ENCODE data around the gene SNX12. TPM values are rescaled to one million over a fixed set of nuclear protein-coding genes. Genes with fewer than 3 reads are reported as not detected.

The SNX12 gene
- total and polyA plus RNA-seq, 8 donors = 16.5 to 51.0 (median 47.2) TPM

GRCh38 chrX:71111141-71111843, 43.2 kb upstream of the SNX12 start, which contains the start of gene IL2RG:
Gene IL2RG, minus strand, starts transcription at chrX:71111577. Its CDS starts 38 bp downstream, at chrX:71111539.
- intact Hi-C loops (cut with DNase I; ENCODE audit: low total_unique reads) = no loop called here
- WGBS, 5 donors = 35 to 56% (median 48%) methylated on average over 8 of the region's 8 CpGs
- H3K36me3 ChIP-seq = no peaks in the 10 kb centered on the region
- peak within 1 kb of the TSS; percentile 33 to 71 (median 51) for H3K27ac ChIP-seq
- H3K9me3 ChIP-seq = no peaks in the 10 kb centered on the region
- peak within 1 kb of the TSS in 3 of 4 donors; percentile 13 to 24 (median 23) for H3K4me3 ChIP-seq
- TF ChIP-seq CTCF (IDR thresholded peaks at IDR 0.05) = no peak
- TF ChIP-seq POLR2AphosphoS5 (IDR thresholded peaks at IDR 0.05) = peak in 2 of 3 donors; percentile 71 to 87
- no peaks in the 10 kb centered on the region for H3K4me1 ChIP-seq
- H3K27me3 ChIP-seq = no peaks in the 10 kb centered on the region
- peak; percentile 46 to 88 for DNase-seq

- H3K9me3 ChIP-seq = no peaks in the 10 kb centered on the region
- H3K4me3 ChIP-seq = no peak overlapping the region
- H3K27ac ChIP-seq = no peak overlapping the region
- intact Hi-C loops (cut with DNase I; ENCODE audit: low total_unique reads) = no loop called here
- TF ChIP-seq POLR2AphosphoS5 (IDR thresholded peaks at IDR 0.05) (no peak), CTCF (IDR thresholded peaks at IDR 0.05) (no peak), EP300 (IDR thresholded peaks at IDR 0.05) (no peak), POLR2A (IDR thresholded peaks at IDR 0.05) (no peak)
- H3K36me3 ChIP-seq = no peaks in the 10 kb centered on the region
- H3K27me3 ChIP-seq = no peaks in the 10 kb centered on the region
- 75 to 96% (median 83%) methylated on average over 6 of the region's 6 CpGs for WGBS, 5 donors
- peaks cover 0 to 3% (median under 1%) of the 10 kb centered on the region in 4 donors for H3K4me1 ChIP-seq
- DNase-seq = no peak
Measured at GRCh38 chrX:71109051-71109450, 40.9 kb upstream of the SNX12 start.

GRCh38 chrX:71107762-71108360, 39.7 kb upstream of the SNX12 start:
- WGBS, 5 donors = 29 to 63% (median 58%) methylated on average over 1 to 9 of the region's 9 CpGs
- Histone ChIP-seq H3K27me3 (no peaks in the 10 kb centered on the region), H3K27ac (no peak overlapping the region), H3K4me3 (peak overlapping the region in 1 of 4 donors; percentile 4), H3K4me1 (peaks cover 0 to 12% (median 7%) of the 10 kb centered on the region in 4 donors), H3K9me3 (no peaks in the 10 kb centered on the region), H3K36me3 (no peaks in the 10 kb centered on the region)
- DNase-seq = no peak
- no peak for TF ChIP-seq POLR2A (IDR thresholded peaks at IDR 0.05)
- no peak for TF ChIP-seq CTCF (IDR thresholded peaks at IDR 0.05)
- no peak for TF ChIP-seq EP300 (IDR thresholded peaks at IDR 0.05)
- TF ChIP-seq POLR2AphosphoS5 (IDR thresholded peaks at IDR 0.05) = no peak
- intact Hi-C loops (cut with DNase I; ENCODE audit: low total_unique reads) = no loop called here

- intact Hi-C loops (cut with DNase I; ENCODE audit: low total_unique reads) = no loop called here
- Histone ChIP-seq H3K27me3 (no peaks in the 10 kb centered on the region), H3K36me3 (no peaks in the 10 kb centered on the region), H3K9me3 (no peaks in the 10 kb centered on the region), H3K4me1 (peaks cover 0 to 13% (median 7%) of the 10 kb centered on the region in 4 donors), H3K27ac (no peak overlapping the region), H3K4me3 (no peak overlapping the region)
- TF ChIP-seq CTCF (IDR thresholded peaks at IDR 0.05) = no peak
- TF ChIP-seq POLR2A (IDR thresholded peaks at IDR 0.05) = no peak
- TF ChIP-seq POLR2AphosphoS5 (IDR thresholded peaks at IDR 0.05) = no peak
- TF ChIP-seq EP300 (IDR thresholded peaks at IDR 0.05) = no peak
- DNase-seq = no peak
- whole genome bisulfite sequencing, 5 donors = 67 to 82% (median 75%) methylated on average over 4 of the region's 4 CpGs
Measured at GRCh38 chrX:71107245-71107644, 39.1 kb upstream of the SNX12 start.

Data from stomach (tissue), 9 donors.